HG03039 (cell line): ENCODE measurements around the gene TMEM168.
"Not testable (repeated sequence)": the region's sequence is repeated elsewhere in the genome, so short reads cannot be mapped to it uniquely, and the experiment has no call there.

Experiments used
- ATAC-seq: cut with Tn5 transposase; IDR thresholded peaks from one replicate; pipeline ENCODE4 v1.9.1; 2021; ENCODE audit warnings: mild to moderate bottlenecking, moderate library complexity; ENCODE audit not compliant: unreplicated experiment

Gene TMEM168

DNA sequence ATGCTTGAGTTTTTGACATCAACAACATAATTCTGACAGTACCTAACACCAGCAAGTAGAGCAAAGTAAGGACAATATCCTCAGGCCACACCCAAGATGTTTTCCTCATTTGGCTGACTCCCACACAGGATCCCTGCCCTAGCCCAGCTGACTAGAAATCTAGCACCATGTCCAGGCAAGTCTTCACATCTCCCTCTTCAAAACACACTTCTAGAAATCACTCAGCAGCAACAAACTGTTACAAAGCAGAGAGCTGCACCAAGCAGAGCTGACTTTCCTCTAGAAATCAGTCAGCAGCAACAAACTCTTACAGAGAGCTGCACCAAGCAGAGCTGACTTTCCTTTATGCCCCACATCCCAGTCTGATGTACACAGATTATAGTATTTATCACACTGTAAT is 7.7 kb downstream of the TMEM168 start:
- peak; percentile 98 for ATAC-seq

DNA sequence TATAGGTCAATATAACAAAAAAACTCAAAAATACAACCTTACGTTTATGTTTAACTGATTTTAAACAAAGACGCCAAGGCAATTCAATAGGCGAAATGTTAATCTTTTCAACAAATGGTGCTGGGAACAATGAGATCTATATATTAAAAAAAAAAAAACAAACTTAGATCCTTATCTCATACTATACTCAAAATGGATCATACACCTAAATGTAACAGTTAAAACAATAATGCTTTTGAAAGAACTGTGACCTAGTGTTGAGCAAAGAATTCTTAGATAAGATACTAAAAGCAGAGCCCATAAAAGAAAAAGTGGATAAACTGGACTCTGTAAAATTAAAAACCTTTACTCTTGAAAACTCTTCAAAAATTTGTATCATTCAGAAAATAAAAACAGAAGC is 8.6 kb downstream of the TMEM168 start:
- ATAC-seq: no peak

- ATAC-seq: no peak
Measured at GRCh38 chr7:112781110-112781509, 9.1 kb downstream of the TMEM168 start.

GRCh38 chr7:112779667-112780066 is 10.5 kb downstream of the TMEM168 start:
- ATAC-seq: no peak

GRCh38 chr7:112777406-112777805 is 12.8 kb downstream of the TMEM168 start:
- no peak for ATAC-seq

DNA sequence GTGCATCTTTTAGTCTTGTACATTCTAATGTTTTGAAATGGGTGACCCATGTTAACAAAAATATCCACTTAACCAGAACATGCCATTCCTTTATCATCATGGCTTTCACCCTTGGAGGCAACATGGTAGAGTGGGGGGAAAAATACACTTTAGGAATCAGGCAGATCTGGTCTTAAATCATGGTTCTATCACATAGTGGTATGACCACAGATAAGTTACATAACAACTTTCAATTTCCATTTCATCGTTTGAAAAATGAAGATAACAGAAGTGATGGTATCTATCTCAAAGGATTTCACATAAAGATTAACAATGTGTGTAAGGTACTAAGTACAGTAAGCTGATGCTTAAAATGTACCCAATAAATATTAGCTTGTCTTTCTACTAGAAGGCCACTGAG is 19.0 kb downstream of the TMEM168 start:
- ATAC-seq: no peak

GRCh38 chr7:112770051-112770450 is 20.1 kb downstream of the TMEM168 start:
- no peak for ATAC-seq

GRCh38 chr7:112765105-112765504 is 25.1 kb downstream of the TMEM168 start:
- no peak for ATAC-seq

DNA sequence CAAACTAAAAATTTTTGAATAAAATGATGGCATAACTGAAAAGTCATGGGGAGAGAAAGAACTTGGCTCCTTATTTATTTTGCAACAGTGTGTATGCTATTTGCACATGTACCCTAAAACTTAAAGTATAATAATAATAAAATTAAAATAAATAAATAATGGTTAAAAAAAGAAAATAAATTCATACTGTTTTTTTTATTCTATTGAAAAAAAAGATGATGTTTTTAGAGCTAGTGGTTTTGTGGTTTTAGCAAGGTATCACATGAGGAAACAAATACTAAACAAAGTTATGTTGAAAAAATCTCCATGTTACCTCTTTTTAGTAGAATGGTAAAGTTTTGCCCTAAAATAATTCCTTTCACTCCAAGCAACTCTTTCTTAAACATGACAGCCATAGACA is 26.2 kb downstream of the TMEM168 start:
- ATAC-seq: no peak

DNA sequence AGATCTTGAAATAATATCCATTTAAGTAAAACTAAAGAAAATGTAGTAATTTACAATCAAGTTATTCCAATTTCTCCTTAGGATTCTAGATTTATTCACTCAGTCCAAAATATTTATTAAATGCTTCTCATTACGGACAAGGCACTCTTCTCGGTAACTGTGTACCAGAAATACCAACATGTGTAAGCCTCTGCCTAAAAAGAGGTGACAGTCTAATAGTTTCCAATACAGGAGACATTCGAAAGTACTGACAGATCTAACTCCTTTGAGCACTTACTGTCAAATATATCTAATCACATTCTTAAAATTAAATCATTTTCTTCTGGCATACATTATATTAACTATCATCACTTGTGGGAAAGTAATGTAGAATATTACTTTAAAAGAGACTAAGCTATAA is 26.9 kb downstream of the TMEM168 start:
- ATAC-seq: no peak

DNA sequence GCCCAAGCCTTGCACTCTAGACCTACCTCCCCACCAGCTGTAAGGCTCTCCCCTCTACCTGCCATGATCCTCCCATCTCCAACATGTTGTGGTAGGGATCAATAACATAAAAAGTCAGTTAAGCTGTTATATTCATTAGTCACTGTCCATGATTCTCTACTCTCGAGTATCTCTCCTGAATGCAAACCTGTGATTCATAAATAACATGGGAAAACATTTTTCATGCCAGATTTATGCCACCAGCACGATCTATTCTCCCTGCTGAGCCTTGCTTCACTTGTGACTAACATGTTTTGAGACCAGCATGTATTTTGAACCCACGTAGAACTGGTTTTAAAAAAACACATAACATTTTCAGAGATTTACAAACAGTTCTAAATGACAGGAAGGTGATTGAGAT is 30.3 kb downstream of the TMEM168 start:
- ATAC-seq: no peak

DNA sequence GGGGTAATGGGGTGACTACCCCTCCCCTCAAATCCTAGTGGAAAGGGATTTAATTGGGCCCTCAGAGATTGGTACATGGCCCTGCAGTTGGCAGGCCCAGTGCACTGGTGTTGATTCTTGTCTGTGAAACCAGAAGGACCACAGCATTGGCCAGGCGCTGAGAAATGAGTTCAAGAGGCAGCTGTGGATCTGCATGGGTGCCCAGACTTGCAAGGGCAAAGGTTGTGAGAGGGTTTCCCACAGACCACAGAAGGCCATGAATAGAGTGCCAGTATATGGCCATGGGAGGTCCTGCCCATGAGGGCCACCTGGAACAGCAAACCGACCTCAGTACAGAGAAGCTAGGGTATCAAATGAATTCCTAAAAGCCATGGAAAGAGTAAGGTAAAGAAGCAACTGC is 32.9 kb downstream of the TMEM168 start:
- no peak for ATAC-seq

- no peak for ATAC-seq
Measured at GRCh38 chr7:112753298-112753697, 36.9 kb downstream of the TMEM168 start.

DNA sequence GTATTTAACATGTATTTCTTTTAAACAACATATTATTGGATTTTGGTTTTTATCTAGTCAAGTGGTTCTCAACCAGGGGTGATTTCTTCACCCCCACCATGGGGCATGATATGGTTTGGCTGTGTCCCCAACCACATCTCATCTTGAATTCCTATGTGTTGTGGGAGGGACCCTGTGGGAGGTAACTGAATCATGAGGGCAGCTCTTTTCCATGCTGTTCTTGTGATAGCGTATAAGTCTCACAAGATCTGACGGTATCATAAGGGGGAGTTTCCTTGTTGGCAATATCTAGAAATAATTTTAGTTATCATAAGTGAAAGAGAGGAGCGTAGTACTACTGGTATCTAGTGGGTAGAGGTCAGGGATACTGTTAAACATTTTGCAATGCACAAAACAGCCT is 37.6 kb downstream of the TMEM168 start:
- no peak for ATAC-seq

DNA sequence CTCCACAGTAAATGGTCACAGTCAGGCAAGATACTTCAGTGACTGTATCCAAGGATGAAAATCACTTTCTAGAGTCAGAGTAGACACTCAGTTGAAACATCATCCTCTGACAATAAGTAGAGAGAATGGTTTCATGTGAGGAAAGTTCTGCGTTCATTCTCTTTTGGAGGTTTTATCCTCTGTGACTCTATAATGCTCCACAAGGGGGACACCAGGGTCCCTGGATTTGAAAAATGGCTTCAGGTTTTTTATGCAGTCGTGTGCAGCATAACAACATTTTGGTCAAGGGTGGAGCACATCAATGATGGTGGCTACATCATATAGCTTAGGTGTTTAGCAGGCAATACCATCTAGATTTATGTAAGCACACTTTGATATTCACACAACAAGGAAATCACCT is 40.4 kb downstream of the TMEM168 start:
- ATAC-seq: no peak

- ATAC-seq: no peak
Measured at GRCh38 chr7:112748381-112748780, 41.8 kb downstream of the TMEM168 start.

DNA sequence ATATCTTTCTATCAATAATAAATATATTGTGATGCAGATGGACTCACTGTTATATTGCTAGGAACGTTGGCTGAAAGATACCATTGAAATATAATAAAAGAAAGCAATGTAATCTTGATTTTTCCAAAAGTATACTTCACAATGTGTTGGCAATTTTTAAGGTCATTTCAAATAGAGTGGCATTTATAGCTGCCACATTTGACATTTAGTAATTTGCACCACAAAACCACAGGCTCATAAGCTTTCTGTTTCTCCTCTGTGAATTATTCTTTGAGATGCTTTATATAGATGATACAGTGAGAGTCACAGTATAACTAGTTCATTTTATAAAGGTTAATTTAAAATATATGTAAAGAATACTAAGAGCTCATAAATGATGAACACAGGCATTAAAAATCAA is 44.6 kb downstream of the TMEM168 start:
- ATAC-seq: no peak

DNA sequence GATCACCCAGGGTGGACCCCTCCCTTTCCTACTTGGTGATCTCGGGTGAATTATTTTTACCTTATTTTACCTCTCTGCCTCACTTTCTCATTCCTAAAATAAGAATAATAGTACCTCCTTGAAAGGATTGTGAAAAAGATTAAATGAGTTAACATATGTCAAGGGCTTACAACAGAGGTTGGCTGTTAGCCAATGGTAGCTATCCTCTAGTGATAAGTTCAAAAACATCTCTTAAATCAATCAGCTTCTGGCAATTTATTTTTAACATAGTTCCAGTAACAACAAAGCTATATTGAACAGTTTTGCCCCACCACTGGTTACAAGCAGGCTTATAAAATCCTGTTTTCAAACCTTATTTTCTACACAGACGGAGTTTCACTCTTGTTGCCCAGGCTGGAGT is 45.4 kb downstream of the TMEM168 start:
- ATAC-seq: no peak

DNA sequence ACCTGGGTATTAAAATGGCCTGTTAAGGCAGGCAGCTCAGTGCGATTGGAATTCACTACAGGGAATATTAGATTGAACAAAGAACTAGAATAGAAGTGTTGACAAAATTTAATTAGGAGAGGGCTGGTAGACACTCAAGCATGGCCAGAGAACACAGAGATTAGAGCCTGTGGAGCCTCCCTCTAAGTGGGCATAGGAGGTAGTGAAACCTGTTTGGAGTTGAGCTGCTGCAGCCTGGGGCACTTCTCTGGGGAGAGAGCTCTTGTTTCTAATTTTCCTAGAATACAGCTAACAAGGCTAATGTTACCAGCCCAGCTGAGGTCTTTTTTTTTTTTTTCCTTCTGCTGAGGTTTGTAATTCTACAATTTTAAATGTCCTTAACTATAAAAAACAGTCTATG is 46.4 kb downstream of the TMEM168 start:
- ATAC-seq: no peak

GRCh38 chr7:112740667-112741066 is 49.5 kb downstream of the TMEM168 start:
- ATAC-seq: no peak

- ATAC-seq: no peak
Measured at GRCh38 chr7:112739436-112740180, 50.6 kb downstream of the TMEM168 start.

- no peak for ATAC-seq
Measured at GRCh38 chr7:112735261-112735660, 54.9 kb downstream of the TMEM168 start.

DNA sequence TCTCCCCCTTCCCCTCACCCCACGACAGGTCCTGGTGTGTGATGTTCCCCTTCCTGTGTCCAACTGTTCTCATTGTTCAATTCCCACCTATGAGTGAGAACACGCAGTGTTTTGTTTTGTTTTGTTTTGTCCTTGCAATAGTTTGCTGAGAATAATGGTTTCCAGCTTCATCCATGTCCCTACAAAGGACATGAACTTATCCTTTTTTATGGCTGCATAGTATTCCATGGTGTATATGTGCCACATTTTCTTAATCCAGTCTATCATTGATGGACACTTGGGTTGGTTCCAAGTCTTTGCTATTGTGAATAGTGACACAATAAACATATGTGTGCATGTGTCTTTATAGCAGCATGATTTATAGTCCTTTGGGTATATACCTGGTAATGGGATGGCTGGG is 58.9 kb downstream of the TMEM168 start:
- not testable (repeated sequence) for ATAC-seq
